Measurements from ENCODE around the gene KCTD17.

Gene KCTD17

DNA sequence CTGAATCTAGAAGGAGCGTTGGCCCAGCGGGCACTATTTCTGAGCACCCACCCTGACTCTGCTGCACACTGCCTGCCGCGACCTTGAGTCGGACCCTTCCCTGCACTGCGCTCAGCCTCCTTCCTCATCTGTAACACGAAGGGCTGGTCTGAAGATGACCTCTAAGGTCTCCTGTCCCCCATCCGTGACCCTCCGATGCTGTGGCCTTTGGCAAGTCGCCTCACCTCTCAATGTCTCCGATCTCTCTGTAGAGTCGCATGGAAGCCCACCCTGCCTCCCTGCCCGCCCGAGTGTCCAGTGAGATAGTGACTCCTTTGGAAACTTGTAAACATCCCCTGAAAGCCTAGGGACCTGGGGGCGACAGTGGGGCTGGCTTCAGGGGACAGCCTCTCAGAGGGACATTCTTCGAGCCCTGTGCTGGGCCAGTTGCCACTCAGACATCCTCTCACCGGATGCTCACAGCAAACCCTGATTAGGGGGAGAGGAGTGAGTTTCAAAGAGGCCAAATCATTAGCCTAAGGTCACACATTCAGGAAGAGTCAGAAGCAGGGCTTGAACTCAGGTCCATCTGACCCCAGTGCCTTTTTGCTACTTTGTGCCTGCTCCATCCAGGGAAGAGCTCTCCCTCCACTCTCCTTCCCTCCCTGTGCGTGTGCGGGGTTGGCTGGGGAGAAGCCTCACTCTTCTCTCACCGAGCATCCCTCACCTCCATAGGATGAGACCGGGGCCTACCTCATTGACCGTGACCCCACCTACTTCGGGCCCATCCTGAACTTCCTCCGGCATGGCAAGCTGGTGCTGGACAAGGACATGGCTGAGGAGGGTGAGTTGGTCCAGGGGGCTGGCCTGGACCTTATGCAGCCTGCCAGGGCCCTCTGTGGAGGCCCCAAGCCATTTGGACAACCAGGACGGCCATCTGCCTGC is 1.1 kb downstream of the KCTD17 start:
- H2AFZ ChIP-seq (ENCODE audit: low read depth, low read length): peak overlapping the region; percentile 90
- no peaks in the 10 kb centered on the region for H3K9me3 ChIP-seq (ENCODE audit: low read length)
- no peaks in the 10 kb centered on the region for H3K27me3 ChIP-seq (ENCODE audit: insufficient read depth, low read length)
- H3K4me1 ChIP-seq (ENCODE audit: insufficient read depth, low read length): peaks cover 9% of the 10 kb centered on the region
- H3K4me3 ChIP-seq (ENCODE audit: low read length): peak overlapping the region; percentile 83
- peaks cover 34% of the 10 kb centered on the region for H3K36me3 ChIP-seq (ENCODE audit: insufficient read depth, low read length)

DNA sequence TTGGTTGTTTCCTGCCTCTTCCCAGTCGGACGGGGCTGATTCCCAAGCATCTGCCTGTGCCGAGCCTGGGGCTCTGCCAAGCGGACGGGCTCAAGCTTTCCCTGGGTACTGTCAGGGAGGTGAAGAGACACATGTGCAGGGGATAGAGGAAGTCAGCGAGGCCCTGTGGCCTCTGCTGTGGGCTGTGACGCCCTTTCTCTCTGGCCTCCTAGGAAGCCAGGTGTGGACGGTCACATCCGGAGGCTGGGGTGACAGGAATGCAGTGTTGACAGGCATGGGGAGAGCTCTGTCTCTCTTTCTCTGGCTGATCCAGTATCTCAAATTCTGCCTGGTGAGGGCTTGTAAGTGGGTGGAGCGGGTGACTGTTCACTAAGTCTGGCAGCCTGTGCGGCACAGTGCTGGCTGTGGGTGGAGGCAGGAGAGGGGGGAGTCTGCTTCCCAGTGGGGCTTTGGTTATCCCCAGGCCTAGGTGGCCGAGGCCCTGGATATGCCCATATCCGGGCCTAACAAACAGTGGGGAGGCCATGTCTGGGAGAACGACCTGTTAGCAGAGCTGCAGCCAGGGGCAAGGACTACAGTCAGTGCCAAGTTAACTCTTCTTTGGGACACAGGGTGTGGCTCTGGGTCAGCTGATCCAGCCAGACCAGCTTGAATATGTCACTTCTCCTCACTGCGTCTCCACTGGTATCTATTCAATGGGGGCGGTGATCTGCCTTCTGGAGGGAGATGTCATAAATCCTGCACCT is 1.9 kb downstream of the KCTD17 start:
- Histone ChIP-seq H3K9me3 (ENCODE audit: low read length) (no peaks in the 10 kb centered on the region), H3K27me3 (ENCODE audit: insufficient read depth, low read length) (no peaks in the 10 kb centered on the region), H2AFZ (ENCODE audit: low read depth, low read length) (no peak overlapping the region), H3K4me1 (ENCODE audit: insufficient read depth, low read length) (peaks cover 9% of the 10 kb centered on the region), H3K36me3 (ENCODE audit: insufficient read depth, low read length) (peaks cover 42% of the 10 kb centered on the region), H3K4me3 (ENCODE audit: low read length) (no peak overlapping the region)

- Histone ChIP-seq H3K36me3 (ENCODE audit: insufficient read depth, low read length) (peaks cover 48% of the 10 kb centered on the region), H3K4me3 (ENCODE audit: low read length) (no peak overlapping the region), H2AFZ (ENCODE audit: low read depth, low read length) (no peak overlapping the region), H3K9me3 (ENCODE audit: low read length) (no peaks in the 10 kb centered on the region), H3K27me3 (ENCODE audit: insufficient read depth, low read length) (no peaks in the 10 kb centered on the region), H3K4me1 (ENCODE audit: insufficient read depth, low read length) (peaks cover 9% of the 10 kb centered on the region)
Measured at GRCh38 chr22:37054056-37054395, 2.5 kb downstream of the KCTD17 start.

GRCh38 chr22:37054600-37055365 is 3.2 kb downstream of the KCTD17 start:
- H3K36me3 ChIP-seq (ENCODE audit: insufficient read depth, low read length): peaks cover 52% of the 10 kb centered on the region
- no peak overlapping the region for H3K4me3 ChIP-seq (ENCODE audit: low read length)
- peaks cover 9% of the 10 kb centered on the region for H3K4me1 ChIP-seq (ENCODE audit: insufficient read depth, low read length)
- H2AFZ ChIP-seq (ENCODE audit: low read depth, low read length): no peak overlapping the region
- H3K9me3 ChIP-seq (ENCODE audit: low read length): no peaks in the 10 kb centered on the region
- H3K27me3 ChIP-seq (ENCODE audit: insufficient read depth, low read length): no peaks in the 10 kb centered on the region

GRCh38 chr22:37056246-37056645 is 4.7 kb downstream of the KCTD17 start:
- H3K27me3 ChIP-seq (ENCODE audit: insufficient read depth, low read length): no peaks in the 10 kb centered on the region
- peaks cover 9% of the 10 kb centered on the region for H3K4me1 ChIP-seq (ENCODE audit: insufficient read depth, low read length)
- no peak overlapping the region for H2AFZ ChIP-seq (ENCODE audit: low read depth, low read length)
- no peak overlapping the region for H3K4me3 ChIP-seq (ENCODE audit: low read length)
- peaks cover 56% of the 10 kb centered on the region for H3K36me3 ChIP-seq (ENCODE audit: insufficient read depth, low read length)
- no peaks in the 10 kb centered on the region for H3K9me3 ChIP-seq (ENCODE audit: low read length)

GRCh38 chr22:37057226-37057625 is 5.7 kb downstream of the KCTD17 start:
- Histone ChIP-seq H3K4me1 (ENCODE audit: insufficient read depth, low read length) (peaks cover 6% of the 10 kb centered on the region), H2AFZ (ENCODE audit: low read depth, low read length) (no peak overlapping the region), H3K4me3 (ENCODE audit: low read length) (no peak overlapping the region), H3K36me3 (ENCODE audit: insufficient read depth, low read length) (peaks cover 59% of the 10 kb centered on the region), H3K27me3 (ENCODE audit: insufficient read depth, low read length) (no peaks in the 10 kb centered on the region), H3K9me3 (ENCODE audit: low read length) (no peaks in the 10 kb centered on the region)

DNA sequence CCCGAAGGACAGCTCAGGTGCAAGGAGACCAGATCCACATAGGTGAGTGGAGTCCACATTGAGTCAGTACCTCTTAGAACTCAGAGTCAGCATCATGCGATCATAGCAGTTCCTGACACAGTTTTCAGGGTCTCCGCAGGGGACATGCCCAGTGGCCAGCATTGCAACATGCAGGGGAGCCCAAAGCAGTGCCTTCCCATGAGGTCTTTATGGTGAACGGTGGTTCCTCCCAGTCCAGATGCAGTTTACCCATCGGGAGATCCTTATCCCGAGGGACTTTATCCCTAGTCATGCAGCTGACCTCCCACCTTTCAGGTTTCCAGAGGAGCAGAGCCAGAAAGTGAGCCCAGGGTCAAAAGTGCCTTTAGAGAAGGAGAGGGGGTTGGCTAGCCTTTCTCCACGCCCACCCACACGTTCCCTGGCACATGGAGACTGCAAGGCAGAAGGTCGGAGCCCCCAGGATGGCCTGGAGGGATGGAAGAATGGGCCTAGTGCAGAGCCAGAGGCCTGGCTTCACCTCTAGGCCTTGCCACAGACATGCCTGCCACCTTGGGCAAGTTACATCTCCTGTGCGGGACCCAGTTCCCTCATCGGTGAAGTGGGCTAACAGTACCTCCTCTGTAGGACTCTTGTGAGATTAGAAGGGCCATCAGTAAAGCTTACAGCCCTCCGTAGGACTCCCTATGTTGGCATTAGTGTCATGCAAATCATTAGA is 6.4 kb downstream of the KCTD17 start:
- no peaks in the 10 kb centered on the region for H3K27me3 ChIP-seq (ENCODE audit: insufficient read depth, low read length)
- H2AFZ ChIP-seq (ENCODE audit: low read depth, low read length): no peak overlapping the region
- no peaks in the 10 kb centered on the region for H3K4me1 ChIP-seq (ENCODE audit: insufficient read depth, low read length)
- peaks cover 58% of the 10 kb centered on the region for H3K36me3 ChIP-seq (ENCODE audit: insufficient read depth, low read length)
- no peaks in the 10 kb centered on the region for H3K9me3 ChIP-seq (ENCODE audit: low read length)
- H3K4me3 ChIP-seq (ENCODE audit: low read length): no peak overlapping the region

DNA sequence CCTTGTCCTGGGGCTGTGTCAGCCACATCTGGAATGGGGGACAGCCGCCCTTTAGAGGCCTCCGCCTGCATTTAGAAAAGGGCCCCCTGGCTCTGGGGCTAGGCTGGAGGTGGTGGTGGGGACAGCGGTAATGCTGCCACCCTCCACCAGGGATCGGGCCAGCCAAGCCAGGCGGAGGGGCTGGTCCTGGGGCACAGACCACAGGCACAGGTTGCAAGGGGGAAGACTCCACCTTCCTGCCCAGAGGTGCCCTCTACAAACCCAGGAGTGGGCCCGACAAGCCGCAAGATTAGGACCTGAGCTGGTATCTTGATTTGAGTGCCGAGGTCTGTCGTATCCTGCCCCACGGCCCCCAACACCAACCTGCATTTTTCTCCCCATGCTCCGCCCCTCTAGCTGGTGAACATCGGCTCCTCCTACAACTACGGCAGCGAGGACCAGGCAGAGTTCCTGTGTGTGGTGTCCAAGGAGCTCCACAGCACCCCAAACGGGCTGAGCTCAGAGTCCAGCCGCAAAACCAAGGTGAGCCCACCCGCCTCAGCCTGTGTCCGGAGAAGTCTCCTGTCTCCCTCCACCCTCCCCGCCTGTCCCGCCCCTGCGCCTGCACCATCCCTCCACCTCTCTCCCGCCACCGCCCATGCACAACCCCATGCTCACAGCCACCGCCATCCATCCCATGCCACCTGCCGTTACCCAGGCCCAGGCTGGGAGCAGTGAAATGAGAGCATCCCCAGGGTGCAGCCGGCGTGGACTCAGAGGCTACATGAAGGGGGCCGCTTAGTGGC is 7.6 kb downstream of the KCTD17 start:
- H3K36me3 ChIP-seq (ENCODE audit: insufficient read depth, low read length): peaks cover 49% of the 10 kb centered on the region
- H3K27me3 ChIP-seq (ENCODE audit: insufficient read depth, low read length): no peaks in the 10 kb centered on the region
- no peaks in the 10 kb centered on the region for H3K4me1 ChIP-seq (ENCODE audit: insufficient read depth, low read length)
- H3K9me3 ChIP-seq (ENCODE audit: low read length): no peaks in the 10 kb centered on the region
- no peak overlapping the region for H2AFZ ChIP-seq (ENCODE audit: low read depth, low read length)
- H3K4me3 ChIP-seq (ENCODE audit: low read length): no peak overlapping the region

DNA sequence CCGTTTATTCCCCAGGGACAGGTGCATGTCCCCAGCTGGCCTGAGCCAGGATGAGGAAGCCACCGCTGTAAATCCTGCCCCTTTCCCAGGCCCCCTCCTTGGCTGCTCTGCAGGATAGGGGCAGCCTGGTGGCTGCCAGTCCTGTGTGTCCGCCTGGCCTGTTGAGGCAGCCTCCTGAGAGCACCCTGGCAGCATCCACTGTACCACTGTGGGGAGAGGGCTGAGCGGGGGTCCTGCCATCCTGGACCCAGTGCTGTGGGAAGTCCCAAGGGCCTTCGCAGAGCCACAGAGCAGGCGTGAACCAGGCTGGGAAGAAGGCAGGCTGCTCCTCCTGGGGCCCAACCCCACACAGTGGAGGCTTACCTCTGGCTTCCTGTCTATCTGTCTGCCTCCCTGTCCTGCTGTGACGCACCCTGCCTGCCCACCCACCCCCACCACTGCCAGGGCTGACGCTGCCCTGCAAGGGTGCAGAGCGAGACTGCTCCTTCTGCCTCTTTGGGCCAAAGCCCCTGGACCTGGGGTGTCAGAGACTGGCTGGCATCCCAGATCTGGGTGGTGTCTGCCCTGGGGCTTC is 8.4 kb downstream of the KCTD17 start:
- Histone ChIP-seq H3K36me3 (ENCODE audit: insufficient read depth, low read length) (peaks cover 44% of the 10 kb centered on the region), H3K9me3 (ENCODE audit: low read length) (no peaks in the 10 kb centered on the region)

DNA sequence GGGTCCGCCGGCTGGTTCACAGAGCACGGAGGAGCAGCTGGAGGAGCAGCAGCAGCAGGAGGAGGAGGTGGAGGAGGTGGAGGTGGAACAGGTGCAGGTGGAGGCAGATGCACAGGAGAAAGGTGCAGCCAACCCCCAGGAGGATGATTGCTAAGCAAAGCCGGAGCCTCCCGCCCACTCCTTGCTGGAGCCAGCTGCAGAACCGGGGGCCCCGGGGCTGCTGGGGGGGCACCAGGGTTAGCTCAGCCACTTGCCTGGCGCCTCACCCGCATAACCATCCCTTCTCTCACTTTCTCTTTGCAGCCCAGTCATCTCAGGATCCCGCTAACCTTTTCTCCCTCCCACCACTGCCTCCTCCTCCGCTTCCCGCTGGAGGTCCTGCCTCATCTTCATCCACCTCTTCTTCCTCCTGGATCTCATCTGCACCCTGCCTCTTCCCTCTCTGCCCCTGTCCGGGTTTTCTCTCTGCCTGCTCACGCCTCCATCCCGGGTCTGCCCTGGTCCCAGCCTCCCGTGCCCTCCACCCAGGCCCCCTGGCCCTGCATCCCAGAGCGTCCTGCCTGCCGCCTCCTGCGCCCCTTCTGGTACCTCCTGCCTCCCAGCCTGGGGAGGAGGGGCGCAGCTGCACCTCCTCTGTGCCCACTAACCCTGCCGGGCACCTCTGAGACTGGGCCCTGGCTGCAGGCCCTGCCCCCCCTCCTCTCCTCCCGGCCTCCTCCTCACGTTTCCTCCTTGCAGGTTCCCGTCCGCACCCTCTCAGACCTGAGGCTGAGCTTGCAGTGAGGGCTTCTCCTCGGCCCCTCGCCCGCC is 9.5 kb downstream of the KCTD17 start:
- no peaks in the 10 kb centered on the region for H3K27me3 ChIP-seq (ENCODE audit: insufficient read depth, low read length)
- H3K4me1 ChIP-seq (ENCODE audit: insufficient read depth, low read length): no peaks in the 10 kb centered on the region
- no peak overlapping the region for H3K4me3 ChIP-seq (ENCODE audit: low read length)
- H3K36me3 ChIP-seq (ENCODE audit: insufficient read depth, low read length): peaks cover 42% of the 10 kb centered on the region
- no peaks in the 10 kb centered on the region for H3K9me3 ChIP-seq (ENCODE audit: low read length)
- no peak overlapping the region for H2AFZ ChIP-seq (ENCODE audit: low read depth, low read length)

More for the DNA sequence above, 8.4 kb downstream of the KCTD17 start:
- no peaks in the 10 kb centered on the region for H3K4me1 ChIP-seq (ENCODE audit: insufficient read depth, low read length)
- no peak overlapping the region for H2AFZ ChIP-seq (ENCODE audit: low read depth, low read length)
- H3K27me3 ChIP-seq (ENCODE audit: insufficient read depth, low read length): no peaks in the 10 kb centered on the region
- no peak overlapping the region for H3K4me3 ChIP-seq (ENCODE audit: low read length)

DNA sequence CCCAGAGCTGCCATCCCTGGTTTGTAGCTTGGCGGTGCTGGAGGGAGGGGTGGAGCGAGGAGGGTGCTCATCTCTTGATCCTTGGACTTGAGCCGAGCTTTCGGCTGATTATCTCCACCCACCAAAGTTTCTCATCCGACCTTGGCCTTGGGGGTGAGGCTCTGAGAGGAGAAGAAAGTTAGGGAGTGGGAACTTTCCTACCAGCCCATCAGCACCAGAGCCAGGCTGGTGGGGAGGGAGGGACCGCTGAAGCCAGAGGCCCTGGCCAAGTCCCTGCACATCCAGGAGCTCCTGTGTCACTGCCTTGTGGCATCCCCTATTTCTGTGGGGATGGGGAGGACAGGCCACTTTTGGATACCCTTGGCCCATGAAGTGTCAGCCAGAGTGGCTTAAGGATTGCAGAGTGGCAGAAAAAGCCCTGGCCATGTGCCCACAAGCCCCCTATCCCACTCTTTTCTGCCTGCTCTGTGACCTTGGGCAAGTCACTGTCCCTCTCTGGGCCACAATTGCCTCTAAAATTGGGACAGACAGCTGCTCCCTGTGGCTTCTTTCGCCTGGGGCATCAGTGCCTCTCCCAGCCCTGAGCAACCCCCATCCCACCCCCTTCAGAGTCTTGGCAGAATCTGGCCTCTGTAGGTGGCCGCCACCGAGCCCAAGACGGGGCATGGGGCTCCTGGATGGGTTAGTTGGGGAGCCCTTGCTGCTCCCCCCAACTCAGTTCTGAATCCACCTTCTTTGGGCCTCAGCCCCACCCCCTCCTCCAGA is 10.3 kb downstream of the KCTD17 start:
- Histone ChIP-seq H3K27me3 (ENCODE audit: insufficient read depth, low read length) (no peaks in the 10 kb centered on the region), H3K4me3 (ENCODE audit: low read length) (no peak overlapping the region), H2AFZ (ENCODE audit: low read depth, low read length) (no peak overlapping the region), H3K4me1 (ENCODE audit: insufficient read depth, low read length) (no peaks in the 10 kb centered on the region), H3K9me3 (ENCODE audit: low read length) (no peaks in the 10 kb centered on the region), H3K36me3 (ENCODE audit: insufficient read depth, low read length) (peaks cover 34% of the 10 kb centered on the region)
